ENCODE results near the gene RRN3. TPM values are rescaled to one million over a fixed set of nuclear protein-coding genes. Genes with fewer than 3 reads are reported as not detected.
"Not testable (repeated sequence)": the region's sequence is repeated elsewhere in the genome, so short reads cannot be mapped to it uniquely, and the experiment has no call there.

Gene RRN3
- total RNA-seq, 4 donors from 2014 or later: 14.0 to 27.8 (median 20.0) TPM

DNA sequence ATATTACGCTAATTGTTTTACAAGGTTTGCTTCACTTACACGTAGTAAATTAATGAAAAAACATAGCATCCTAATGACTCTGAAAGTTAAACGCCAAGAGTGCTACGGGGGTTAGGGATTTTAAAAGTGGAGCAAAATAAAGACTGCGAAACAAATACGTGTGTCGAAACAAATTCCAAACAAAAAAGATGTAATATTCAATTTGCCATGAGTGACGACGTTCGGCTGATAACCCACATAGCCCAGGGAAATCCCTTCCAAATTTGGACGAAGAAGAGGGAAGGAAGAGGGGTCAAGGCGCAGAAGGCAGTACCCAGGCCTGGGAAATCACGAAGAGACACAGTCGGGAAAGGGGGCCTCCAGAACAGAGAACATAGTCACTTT lies 509 bp downstream of the RRN3 start:
- H3K4me1 ChIP-seq: peaks cover 8 to 26% (median 12%) of the 10 kb centered on the region in 3 donors
- H3K27me3 ChIP-seq; DNase-seq; intact Hi-C loops (cut with DNase I); H3K9me3 ChIP-seq: not testable (repeated sequence)
- H3K27ac ChIP-seq: peak overlapping the region; percentile 83 to 93 (median 88)
- WGBS, 2 donors: 6 to 7% methylated on average over 11 to 14 of the region's 14 CpGs
- H3K4me3 ChIP-seq: peak overlapping the region; percentile 49 to 89 (median 62)
- H3K36me3 ChIP-seq: peaks cover 0 to 33% (median 0%) of the 10 kb centered on the region in 3 donors

DNA sequence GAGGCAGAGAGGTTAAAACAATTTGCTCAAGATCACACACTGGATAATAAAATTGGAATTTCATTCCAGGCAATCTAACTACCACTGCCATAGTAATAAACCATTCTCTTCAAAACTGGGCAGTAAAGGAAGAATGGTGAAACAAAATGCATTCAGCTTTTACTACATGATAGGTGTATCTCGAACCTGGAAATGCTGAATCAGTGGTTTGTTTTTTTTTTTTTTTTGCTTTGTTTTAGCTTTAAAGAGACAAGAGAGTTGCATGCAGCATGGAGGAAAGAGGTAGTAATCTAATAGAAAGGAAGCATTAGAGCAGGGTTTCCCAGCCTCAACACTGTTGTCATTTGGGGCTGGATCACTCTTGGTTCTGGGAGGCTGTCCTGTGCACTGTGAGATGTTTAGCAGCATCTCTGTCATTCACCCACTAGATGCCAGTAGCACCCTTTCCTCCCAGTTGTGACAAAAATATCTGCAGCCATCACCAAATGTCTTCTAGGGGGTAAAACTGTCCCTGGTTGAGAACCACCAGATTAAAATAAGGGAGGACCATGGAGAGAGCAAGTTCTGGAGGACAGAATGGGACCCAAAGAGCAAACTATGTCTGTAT lies 3.3 kb downstream of the RRN3 start:
- TF ChIP-seq, protein P1, sequence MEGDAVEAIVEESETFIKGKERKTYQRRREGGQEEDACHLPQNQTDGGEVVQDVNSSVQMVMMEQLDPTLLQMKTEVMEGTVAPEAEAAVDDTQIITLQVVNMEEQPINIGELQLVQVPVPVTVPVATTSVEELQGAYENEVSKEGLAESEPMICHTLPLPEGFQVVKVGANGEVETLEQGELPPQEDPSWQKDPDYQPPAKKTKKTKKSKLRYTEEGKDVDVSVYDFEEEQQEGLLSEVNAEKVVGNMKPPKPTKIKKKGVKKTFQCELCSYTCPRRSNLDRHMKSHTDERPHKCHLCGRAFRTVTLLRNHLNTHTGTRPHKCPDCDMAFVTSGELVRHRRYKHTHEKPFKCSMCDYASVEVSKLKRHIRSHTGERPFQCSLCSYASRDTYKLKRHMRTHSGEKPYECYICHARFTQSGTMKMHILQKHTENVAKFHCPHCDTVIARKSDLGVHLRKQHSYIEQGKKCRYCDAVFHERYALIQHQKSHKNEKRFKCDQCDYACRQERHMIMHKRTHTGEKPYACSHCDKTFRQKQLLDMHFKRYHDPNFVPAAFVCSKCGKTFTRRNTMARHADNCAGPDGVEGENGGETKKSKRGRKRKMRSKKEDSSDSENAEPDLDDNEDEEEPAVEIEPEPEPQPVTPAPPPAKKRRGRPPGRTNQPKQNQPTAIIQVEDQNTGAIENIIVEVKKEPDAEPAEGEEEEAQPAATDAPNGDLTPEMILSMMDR (IDR thresholded peaks at IDR 0.05): peak in 1 of 6 experiments; percentile 12
- DNase-seq; H3K27me3 ChIP-seq; H3K27ac ChIP-seq; H3K9me3 ChIP-seq; H3K4me3 ChIP-seq; intact Hi-C loops (cut with DNase I): not testable (repeated sequence)
- peaks cover 0 to 58% (median 0%) of the 10 kb centered on the region in 3 donors for H3K36me3 ChIP-seq
- peaks cover 8 to 26% (median 12%) of the 10 kb centered on the region in 3 donors for H3K4me1 ChIP-seq
- WGBS, 2 donors: 76 to 81% methylated on average over 1 of the region's 1 CpG

DNA sequence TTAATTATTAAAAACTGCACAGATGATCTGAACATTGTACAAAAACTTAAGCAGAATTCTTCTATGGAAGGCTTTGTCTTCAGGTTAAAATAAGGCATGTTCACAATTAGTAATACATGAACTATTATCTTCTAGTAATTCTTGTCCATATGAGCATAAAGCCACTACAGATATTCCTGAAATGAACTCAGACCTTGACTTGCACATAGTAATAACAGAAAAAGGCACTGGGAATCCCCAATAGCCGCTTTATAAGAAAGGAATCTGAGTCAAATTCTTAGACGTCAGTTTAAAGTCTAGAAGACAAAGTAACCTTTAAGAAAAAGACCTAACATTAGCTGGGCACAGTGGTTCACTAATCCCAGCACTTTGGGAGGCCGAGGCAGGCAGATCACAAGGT lies 11.3 kb downstream of the RRN3 start:
- H3K27ac ChIP-seq; DNase-seq; intact Hi-C loops (cut with DNase I); H3K27me3 ChIP-seq; H3K4me3 ChIP-seq; H3K9me3 ChIP-seq; H3K4me1 ChIP-seq: not testable (repeated sequence)
- 73 to 89% methylated on average over 3 of the region's 3 CpGs for WGBS, 2 donors
- peaks cover 0 to 94% (median 9%) of the 10 kb centered on the region in 3 donors for H3K36me3 ChIP-seq

DNA sequence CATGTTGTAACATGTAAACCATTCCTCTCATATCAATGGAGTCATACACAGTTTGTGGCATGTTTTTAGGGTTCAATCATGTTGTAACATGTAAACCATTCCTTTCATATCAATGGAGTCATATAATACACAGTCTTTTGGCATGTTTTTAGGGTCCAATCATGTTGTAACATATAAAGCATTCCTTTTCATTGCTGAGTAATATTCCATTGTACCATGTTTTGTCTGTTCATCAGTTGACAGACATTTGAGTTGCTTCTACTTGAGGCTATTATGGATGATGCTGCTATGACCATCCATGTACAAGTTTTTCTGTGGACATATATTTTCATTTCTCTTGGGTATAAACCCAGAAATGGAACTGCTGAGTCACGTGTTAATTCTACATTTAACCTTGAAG lies 13.2 kb downstream of the RRN3 start:
- H3K4me3 ChIP-seq; H3K4me1 ChIP-seq; H3K27ac ChIP-seq; DNase-seq; H3K9me3 ChIP-seq; H3K27me3 ChIP-seq; intact Hi-C loops (cut with DNase I): not testable (repeated sequence)
- H3K36me3 ChIP-seq: peaks cover under 1 to 93% (median 15%) of the 10 kb centered on the region in 3 donors
- 43% methylated on average over 1 of the region's 1 CpG; no CpG with 5 or more reads in 1 of the 2 donors for WGBS, 2 donors

DNA sequence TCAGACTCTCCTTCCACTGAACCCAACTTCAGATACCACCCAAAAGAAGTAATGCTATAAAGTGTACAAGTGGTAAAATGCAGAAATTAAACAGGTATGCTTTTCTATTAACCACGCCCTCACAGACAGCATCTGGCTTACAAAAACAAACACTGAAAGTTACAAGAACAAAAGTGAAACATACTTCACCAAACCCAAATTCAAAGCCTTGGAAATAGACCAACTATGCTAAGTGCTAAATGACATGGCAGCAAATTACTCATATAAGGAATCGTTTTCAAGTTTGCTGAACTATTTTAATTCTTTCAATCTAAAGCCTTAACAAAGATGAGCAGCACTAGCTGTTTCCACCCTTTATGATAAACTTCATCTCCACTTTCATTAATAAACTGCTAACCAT lies 17.9 kb downstream of the RRN3 start:
- intact Hi-C loops (cut with DNase I); H3K27me3 ChIP-seq: not testable (repeated sequence)
- peaks cover 10 to 84% (median 20%) of the 10 kb centered on the region in 3 donors for H3K36me3 ChIP-seq

DNA sequence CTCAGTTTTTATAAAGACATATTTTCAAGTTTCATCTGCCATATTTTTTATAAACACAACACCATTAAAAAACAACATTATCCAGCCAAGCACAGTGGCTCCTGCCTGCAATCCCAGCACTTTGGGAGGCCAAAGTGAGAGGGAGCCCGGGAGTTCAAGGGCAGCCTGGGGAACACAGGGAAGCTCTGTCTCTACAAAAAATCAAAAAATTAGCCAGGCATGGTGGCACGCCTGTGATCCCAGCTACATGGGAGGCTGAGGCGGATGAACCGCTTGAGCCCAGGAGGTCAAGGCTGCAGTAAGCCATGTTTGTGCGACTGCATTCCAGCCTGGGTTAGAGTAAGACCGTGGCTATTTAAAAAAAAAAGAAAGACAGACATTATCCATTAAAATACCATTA lies 21.0 kb downstream of the RRN3 start:
- Histone ChIP-seq H3K36me3 (peaks cover 10 to 87% (median 20%) of the 10 kb centered on the region in 3 donors), H3K9me3 (no peaks in the 10 kb centered on the region)
- WGBS, 2 donors: 85 to 87% methylated on average over 6 of the region's 6 CpGs

More for the DNA sequence above, 17.9 kb downstream of the RRN3 start:
- H3K4me1 ChIP-seq, DNase-seq, H3K27ac ChIP-seq, H3K4me3 ChIP-seq, H3K9me3 ChIP-seq: not testable (repeated sequence)
- 32% methylated on average over 2 of the region's 2 CpGs for WGBS, 2 donors

More for the DNA sequence above, 21.0 kb downstream of the RRN3 start:
- Histone ChIP-seq H3K27ac (no peak overlapping the region), H3K4me3 (no peak overlapping the region), H3K4me1 (peaks cover 0 to 10% (median 0%) of the 10 kb centered on the region in 3 donors), H3K27me3 (no peaks in the 10 kb centered on the region)
- intact Hi-C loops (cut with DNase I): no loop called here
- no peak for TF ChIP-seq POLR2A (IDR thresholded peaks at IDR 0.05)
- TF ChIP-seq, protein P1 (IDR thresholded peaks at IDR 0.05): no peak
- DNase-seq: no peak

All from esophagus squamous epithelium (tissue), 5 donors.